H4 (cell line): Measurements from ENCODE around the gene TCTN2. TPM values are rescaled to one million over a fixed set of nuclear protein-coding genes. Genes with fewer than 3 reads are reported as not detected.

Experiments used
- DNase-seq: peaks from one replicate; pipeline ENCODE4 v3.0.0-alpha.2; 2015; ENCODE audit warnings: low spot score
- total RNA-seq: library from RNA; depleted of rRNA; stranded (reverse); fragments of >200 nt; shearing (Covaris generic); gene quantifications from 2 replicates; pipeline ENCODE4 v1.2.3, GENCODE V29; 2014

Gene TCTN2
- total RNA-seq, 1 experiment from 2014 or later: 15.0 TPM

DNA sequence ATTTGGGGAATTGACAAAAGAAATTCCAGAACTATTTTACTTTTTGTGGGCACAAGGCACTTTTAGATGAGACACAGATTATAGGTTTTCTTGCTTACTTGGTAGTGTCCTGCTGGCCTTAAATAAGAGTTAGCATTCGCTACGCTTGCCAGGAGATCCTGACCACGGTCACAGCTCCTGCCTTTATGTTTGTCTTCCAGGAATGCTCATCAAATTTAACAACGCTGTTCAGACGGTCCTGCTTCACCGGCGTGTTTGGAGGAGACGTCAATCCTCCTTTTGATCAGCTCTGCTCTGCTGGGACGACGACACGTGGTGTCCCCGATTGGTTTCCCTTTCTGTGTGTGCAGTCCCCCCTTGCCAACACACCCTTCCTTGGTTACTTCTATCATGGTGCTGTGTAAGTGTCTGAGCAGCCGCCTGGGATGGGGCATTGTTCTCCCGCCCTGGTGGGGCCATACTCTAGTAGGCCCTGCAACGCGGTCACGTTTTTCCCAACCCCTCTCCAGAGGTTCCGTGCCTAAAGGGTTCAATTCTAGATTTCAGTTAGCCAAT is 15.8 kb downstream of the TCTN2 start:
- no peak for DNase-seq

DNA sequence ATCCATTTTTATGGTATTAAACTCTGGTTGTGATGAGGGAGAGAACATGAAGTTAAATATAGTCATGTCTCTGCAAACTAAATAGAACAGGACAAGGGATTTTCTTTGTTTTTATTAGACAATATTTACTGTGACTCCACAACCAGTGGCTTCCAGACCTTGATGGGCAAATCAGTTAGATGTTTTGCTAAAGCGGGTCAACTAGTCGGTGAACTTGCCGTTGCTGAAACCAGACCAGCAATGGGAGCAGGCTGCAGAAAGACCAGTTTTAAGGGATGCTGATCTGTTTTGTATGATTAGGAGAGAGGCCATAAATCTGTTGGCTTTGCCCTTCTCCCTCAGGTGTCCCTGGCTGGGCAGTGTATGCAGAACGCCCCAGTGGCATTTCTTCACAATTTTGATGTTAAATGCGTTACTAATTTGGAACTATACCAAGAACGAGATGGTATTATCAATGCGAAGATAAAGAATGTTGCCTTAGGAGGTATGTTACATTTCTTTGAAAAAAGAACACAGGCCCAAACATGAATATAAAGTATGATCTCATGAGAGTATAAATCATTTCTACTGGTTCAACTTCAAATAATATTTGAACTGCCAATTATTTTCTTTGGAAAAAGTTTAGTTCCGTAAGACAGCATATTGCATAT is 19.4 kb downstream of the TCTN2 start:
- no peak for DNase-seq

GRCh38 chr12:123696207-123696606 is 25.3 kb downstream of the TCTN2 start:
- no peak for DNase-seq

DNA sequence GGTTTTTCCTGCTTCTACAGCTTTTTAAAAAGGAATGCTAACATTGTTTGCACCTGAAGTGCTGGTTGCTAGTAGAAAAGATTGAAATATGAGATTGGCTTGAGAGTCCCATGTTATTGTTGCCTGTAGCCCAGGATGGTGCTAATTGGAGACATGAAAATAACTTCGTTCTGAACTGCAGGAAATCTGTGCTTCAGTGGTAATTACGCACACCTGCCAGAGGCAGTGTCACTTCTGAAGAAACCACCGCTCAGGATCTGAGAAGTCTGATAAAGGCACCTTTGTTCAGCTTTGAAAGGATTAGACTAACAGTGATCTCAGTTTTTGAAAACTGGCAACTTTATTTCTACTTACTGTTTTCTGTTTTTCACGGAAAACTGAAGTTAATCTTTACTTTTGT is 25.7 kb downstream of the TCTN2 start:
- DNase-seq: no peak

- no peak for DNase-seq
Observed at GRCh38 chr12:123705935-123706334, 35.0 kb downstream of the TCTN2 start.

GRCh38 chr12:123707466-123707865 is 36.6 kb downstream of the TCTN2 start:
- DNase-seq: no peak

DNA sequence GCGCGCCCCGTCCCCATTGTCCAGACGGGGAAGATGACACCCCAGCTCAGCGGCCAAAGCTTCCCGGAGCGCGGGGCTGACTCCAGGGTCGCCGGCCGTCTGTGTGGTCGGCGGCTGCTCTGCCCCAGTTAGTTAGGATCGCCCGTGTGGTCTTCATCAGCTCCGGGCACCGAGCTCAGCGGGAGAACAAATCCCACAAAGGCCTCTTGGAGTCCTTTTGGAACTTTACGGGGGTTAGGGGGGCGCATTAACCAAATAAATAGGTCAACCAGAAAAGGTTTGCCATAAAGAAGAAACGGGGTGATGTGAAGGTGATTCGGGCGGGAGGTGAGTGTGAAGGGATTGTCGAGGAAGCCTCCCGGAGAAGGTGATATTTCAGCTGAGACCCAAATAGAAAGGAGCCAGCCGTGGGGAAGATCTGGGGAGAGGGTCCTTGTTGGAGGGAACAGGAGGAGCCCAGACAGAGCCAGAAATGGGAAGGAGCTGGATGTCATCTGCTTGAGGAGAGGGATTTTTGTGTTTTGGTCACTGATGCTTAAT is 41.9 kb downstream of the TCTN2 start:
- no peak for DNase-seq

DNA sequence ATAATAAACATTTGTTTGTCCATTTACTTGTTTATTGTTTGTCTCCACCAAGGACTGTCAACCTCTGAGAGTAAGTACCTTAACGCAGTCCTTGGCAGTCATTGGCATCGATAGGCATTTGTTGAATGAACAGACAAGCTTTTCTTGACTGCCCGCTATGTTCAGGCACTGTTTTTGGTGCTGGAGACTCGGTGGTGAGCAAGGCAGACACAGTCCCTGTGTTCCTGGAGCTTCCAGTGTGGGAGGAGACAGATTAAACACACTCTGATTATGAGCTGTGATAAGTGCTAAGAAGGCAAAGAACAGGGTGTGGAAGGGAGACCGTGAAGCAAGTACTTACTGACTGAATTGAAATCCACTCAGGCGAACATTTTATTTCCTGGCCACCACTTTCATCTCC is 42.5 kb downstream of the TCTN2 start:
- no peak for DNase-seq

DNA sequence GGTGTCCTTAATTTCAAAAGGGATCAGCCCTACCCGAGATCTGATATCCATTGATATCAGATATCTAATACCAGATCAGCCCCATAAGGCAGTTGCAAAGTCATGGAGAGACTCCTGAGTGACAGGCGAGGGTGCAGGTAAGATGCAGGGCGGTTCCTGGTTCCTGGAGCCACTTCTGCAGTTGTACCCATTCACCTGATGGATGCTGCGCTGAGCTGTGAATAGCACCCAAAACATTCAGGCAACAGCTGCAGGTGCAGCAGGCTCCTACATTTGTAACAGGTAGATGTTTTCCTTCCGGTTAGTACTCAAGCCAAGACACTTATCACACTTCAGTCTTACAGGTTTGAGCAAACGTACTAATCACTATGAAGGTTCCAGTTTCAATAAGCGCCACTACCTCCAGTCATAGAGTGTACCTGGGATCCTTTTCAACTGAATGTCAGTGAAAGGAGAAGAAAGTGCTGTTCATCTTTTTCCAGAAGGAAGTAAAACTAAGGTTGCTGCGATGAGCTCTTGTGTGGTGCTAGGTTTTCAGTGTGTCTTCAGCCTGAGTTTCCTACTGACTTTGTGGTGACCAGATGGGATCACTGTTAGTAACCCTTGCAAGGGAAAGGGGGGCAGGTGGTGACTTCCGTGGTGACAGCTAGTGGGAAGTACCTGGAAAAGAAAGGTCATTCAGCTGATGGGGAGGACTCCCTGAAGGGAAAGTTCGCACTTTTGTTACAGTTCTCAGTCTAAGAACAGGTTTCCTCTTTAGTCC is 43.1 kb downstream of the TCTN2 start:
- DNase-seq: no peak

DNA sequence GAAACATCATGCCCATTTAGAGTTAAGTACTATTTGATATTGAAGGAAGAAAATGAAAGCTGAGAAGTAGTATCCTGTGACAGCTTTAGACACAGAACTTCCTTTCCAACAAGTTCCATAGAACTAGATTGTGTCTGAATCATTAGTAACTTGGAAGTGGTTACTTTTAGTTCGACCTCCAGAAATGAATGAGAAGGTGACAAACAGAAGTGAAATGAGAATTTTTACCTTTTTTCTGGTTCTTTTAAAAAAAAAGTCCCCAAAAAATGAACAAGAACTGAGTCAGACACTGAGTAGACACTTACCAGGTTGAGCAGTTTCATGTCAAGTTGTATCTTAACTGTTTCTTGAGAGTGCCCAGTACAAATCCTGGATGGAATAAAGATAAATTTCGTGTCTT is 44.3 kb downstream of the TCTN2 start:
- no peak for DNase-seq

DNA sequence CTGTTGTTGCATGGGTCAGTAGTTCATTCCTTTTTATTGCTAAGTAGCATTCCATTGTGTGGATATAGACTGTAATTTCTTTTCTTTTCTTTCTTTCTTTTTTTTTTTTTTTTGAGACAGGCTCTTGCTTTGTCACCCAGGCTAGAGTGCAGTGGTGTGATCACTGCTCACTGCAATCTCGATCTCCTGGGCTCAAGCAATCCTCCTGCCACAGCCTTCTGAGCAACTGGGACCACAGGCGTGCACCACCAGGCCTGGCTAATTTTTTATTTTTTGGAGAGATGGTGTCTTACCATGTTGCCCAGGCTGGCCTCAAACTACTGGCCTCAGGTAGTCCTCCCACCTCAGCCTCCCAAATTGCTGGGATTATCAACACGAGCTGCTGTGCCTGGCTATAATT is 46.4 kb downstream of the TCTN2 start:
- DNase-seq: no peak

- no peak for DNase-seq
Observed at GRCh38 chr12:123720141-123720814, 49.4 kb downstream of the TCTN2 start.

DNA sequence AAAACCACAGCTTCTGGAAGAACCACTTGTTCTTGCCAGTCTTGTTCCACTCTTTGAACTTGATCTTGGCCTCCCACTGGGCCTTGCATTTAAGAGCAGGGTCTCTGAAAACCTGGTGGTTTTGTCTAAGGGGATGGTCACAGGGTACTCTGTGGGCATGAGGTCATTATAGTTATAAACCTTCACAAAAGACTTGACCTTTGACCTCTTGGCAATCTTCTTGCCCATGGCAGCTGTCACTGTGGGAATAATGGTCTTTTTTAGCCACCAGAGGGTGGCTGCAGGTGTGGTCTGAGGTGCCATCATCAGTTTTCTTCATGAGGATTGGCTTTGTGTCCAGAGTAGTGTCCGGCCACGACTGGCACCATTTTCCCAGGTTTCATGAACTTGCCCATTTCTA is 50.3 kb downstream of the TCTN2 start:
- no peak for DNase-seq

- DNase-seq: no peak
Observed at GRCh38 chr12:123723011-123723410, 52.1 kb downstream of the TCTN2 start.

DNA sequence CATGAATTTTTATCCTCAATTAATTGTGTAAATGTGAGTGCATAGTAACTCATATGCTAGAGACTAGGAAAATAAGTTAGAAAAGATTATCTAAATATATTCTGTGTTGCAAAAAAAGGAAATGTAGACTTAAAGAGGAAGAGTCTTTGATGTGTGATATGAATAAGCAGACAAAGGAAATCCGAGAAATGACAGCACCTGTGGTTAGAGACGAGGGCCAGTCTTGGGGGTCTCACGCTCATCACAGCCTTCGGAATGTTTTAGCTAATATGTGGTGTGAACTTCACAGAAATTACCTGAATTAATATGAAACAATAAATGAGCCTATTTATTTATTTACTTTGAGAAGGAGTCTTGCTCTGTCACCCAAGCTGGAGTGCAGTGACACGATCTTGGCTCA is 52.9 kb downstream of the TCTN2 start:
- no peak for DNase-seq

GRCh38 chr12:123726244-123726643 is 55.3 kb downstream of the TCTN2 start:
- no peak for DNase-seq

- no peak for DNase-seq
Observed at GRCh38 chr12:123726962-123727361, 56.0 kb downstream of the TCTN2 start.

GRCh38 chr12:123727878-123728277 is 57.0 kb downstream of the TCTN2 start:
- no peak for DNase-seq

DNA sequence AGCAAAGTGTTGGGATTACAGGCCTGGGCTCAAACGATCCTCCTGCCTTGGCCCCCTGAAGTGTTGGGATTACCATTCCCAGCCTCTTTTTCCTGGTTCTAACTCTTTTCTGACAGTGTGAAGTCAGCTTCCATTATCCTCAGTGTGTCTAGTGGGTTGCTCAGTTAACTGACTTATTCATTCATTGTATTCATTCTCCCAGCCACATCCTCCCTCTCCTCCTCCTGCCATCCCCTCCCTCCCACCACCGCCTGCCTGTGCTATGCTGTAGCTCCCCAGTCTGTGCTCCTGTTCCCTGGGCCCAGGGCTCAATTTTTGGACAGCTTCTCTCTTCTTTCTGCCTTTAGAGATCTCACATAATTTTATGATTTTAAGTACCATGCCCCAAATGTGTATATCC is 60.7 kb downstream of the TCTN2 start:
- no peak for DNase-seq

DNA sequence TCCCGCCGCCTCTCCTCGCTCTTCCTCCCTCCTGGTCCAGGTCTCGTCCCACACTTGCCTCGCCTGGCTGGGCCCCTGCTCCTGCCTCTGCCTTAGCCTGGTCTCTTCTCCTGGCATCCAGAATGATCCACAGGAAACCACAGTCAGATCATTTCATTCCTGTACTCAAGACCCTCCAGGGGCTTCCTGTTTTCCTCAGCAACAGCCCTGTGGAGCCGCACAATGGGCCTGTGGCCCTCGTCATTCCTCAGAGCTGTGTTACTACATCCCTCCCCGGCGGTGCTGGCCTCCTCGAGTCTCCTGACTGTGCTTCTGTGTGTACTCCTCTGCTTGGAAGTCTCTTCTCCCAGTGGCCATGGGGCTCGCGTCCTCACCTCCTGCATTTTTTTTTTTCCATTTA is 61.3 kb downstream of the TCTN2 start:
- no peak for DNase-seq

DNA sequence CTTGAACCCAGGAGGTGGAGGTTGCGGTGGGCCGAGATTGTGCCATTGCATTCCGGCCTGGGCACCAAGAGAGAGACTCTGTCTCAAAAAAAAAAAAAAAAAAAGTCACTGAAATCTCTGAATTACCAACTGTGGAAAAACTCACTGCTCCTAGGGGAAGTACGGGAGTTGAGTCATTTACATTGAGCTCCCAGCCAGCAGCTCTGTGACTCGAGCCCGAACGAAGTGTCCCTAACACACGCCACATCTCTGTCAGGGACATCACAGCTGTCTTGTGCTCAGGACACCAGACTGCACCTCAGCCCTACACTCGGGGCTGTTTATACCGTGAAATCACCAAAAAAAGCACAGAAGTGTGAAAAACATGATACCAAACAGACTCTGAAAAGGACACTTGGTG is 62.3 kb downstream of the TCTN2 start:
- DNase-seq: no peak

DNA sequence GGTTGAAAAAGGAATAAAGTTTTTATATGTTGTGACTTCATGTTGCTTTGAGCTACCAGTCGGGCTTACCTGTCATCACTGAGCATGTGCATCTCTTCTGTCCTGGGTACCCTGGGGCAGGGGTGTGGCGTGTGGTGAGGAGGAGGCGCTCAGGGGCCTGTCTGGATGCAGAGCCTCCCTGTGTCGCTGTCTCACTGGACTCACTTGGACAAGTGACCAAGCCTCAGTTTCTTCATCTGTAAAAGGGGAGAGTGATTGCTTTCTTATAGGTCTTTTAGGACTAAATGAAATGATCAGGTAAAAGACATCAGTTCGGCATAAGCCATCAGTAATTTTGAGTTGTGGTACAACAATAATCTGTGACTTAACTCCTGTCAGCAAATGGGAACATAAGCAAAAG is 63.4 kb downstream of the TCTN2 start:
- no peak for DNase-seq
